Measurements from ENCODE around the gene PPP2R5D. TPM values are rescaled to one million over a fixed set of nuclear protein-coding genes. Genes with fewer than 3 reads are reported as not detected.
A peak's percentile ranks its signal among the peaks of the same experiment; 100 is the strongest.

PPP2R5D gene
- 10 to 100 TPM; 30.5 to 49.1 (median 40.1) TPM for total RNA-seq
- total RNA-seq (2013), result 30.1 TPM

- DNase-seq (peak; percentile 94 to 98), ATAC-seq (peak; percentile 91 to 98 (median 93))
- Histone ChIP-seq H3K27me3 (ENCODE audit: control insufficient read depth, insufficient read depth, low read length) (no peaks in the 10 kb centered on the region), H3K27ac (ENCODE audit: low read length) (peak within 1 kb of the TSS; percentile 76), H3K9me3 (ENCODE audit: control insufficient read depth, insufficient read depth, low read length) (no peaks in the 10 kb centered on the region), H3K4me1 (ENCODE audit: control insufficient read depth, insufficient read depth, low read length) (peaks cover 36% of the 10 kb centered on the region), H3K4me3 (ENCODE audit: low read length) (peak within 1 kb of the TSS; percentile 75), H3K36me3 (ENCODE audit: control insufficient read depth, insufficient read depth, low read length) (peaks cover 4% of the 10 kb centered on the region)
- H3K27me3 Mint-ChIP-seq (ENCODE audit: low read depth in 2 of 2), result no peaks in the 10 kb centered on the region
- peak within 1 kb of the TSS; percentile 94 to 95 for H3K27ac Mint-ChIP-seq
- peaks cover 48 to 52% of the 10 kb centered on the region in 2 donors for H3K4me1 Mint-ChIP-seq
- H3K4me3 Mint-ChIP-seq, result peak within 1 kb of the TSS; percentile 95
- H3K36me3 Mint-ChIP-seq, result no peaks in the 10 kb centered on the region
- intact Hi-C loops (cut with micrococcal nuclease), result loop anchor here (1.0 kb wide), 3 partner anchors 30 to 55 kb away; partner anchors contain the start of genes CNPY3, KLHDC3 and RRP36
- no peaks in the 10 kb centered on the region for H3K9me3 Mint-ChIP-seq
- no peak for TF ChIP-seq CTCF (IDR thresholded peaks at IDR 0.05)
- WGBS (ENCODE audit: insufficient coverage), result under 1% methylated on average over 59 of the region's 59 CpGs
Measured at GRCh38 chr6:42984001-42984923, at the start of gene PPP2R5D. PPP2R5D (plus strand) TSS chr6:42984570; CDS start chr6:42984678, 108 bp downstream.

GRCh38 chr6:42935322-42935721 lies 49.0 kb upstream of the PPP2R5D start:
- H3K4me3 Mint-ChIP-seq, result no peak overlapping the region
- Histone ChIP-seq H3K9me3 (ENCODE audit: control insufficient read depth, insufficient read depth, low read length) (no peaks in the 10 kb centered on the region), H3K4me3 (ENCODE audit: low read length) (no peak overlapping the region), H3K27me3 (ENCODE audit: control insufficient read depth, insufficient read depth, low read length) (no peaks in the 10 kb centered on the region), H3K4me1 (ENCODE audit: control insufficient read depth, insufficient read depth, low read length) (peaks cover 37% of the 10 kb centered on the region), H3K27ac (ENCODE audit: low read length) (no peak overlapping the region), H3K36me3 (ENCODE audit: control insufficient read depth, insufficient read depth, low read length) (peaks cover 61% of the 10 kb centered on the region)
- DNase-seq, result no peak
- peaks cover 7% of the 10 kb centered on the region for H3K36me3 Mint-ChIP-seq
- peak overlapping the region; percentile 35 to 50 for H3K27ac Mint-ChIP-seq
- ATAC-seq, result no peak
- H3K27me3 Mint-ChIP-seq (ENCODE audit: low read depth in 2 of 2), result no peaks in the 10 kb centered on the region
- TF ChIP-seq CTCF (IDR thresholded peaks at IDR 0.05), result no peak
- peaks cover 33 to 47% of the 10 kb centered on the region in 2 donors for H3K4me1 Mint-ChIP-seq
- 70% methylated on average over 7 of the region's 7 CpGs for WGBS (ENCODE audit: insufficient coverage)
- H3K9me3 Mint-ChIP-seq, result no peaks in the 10 kb centered on the region
- intact Hi-C loops (cut with micrococcal nuclease), result no loop called here

GRCh38 chr6:42936398-42936797 lies 48.0 kb upstream of the PPP2R5D start:
- H3K36me3 ChIP-seq (ENCODE audit: control insufficient read depth, insufficient read depth, low read length), result peaks cover 69% of the 10 kb centered on the region
- H3K9me3 ChIP-seq (ENCODE audit: control insufficient read depth, insufficient read depth, low read length), result no peaks in the 10 kb centered on the region
- no peak overlapping the region for H3K27ac ChIP-seq (ENCODE audit: low read length)
- intact Hi-C loops (cut with micrococcal nuclease), result no loop called here
- H3K9me3 Mint-ChIP-seq, result no peaks in the 10 kb centered on the region
- no peaks in the 10 kb centered on the region for H3K27me3 Mint-ChIP-seq (ENCODE audit: low read depth in 2 of 2)
- no peak for TF ChIP-seq CTCF (IDR thresholded peaks at IDR 0.05)
- no peak for ATAC-seq
- H3K4me3 Mint-ChIP-seq, result no peak overlapping the region
- H3K4me1 ChIP-seq (ENCODE audit: control insufficient read depth, insufficient read depth, low read length), result peaks cover 27% of the 10 kb centered on the region
- no peak for DNase-seq
- H3K4me1 Mint-ChIP-seq, result peaks cover 23 to 37% of the 10 kb centered on the region in 2 donors
- H3K4me3 ChIP-seq (ENCODE audit: low read length), result no peak overlapping the region
- peak overlapping the region in 1 of 2 donors; percentile 10 for H3K27ac Mint-ChIP-seq
- 97% methylated on average over 11 of the region's 11 CpGs for WGBS (ENCODE audit: insufficient coverage)
- peaks cover 7% of the 10 kb centered on the region for H3K36me3 Mint-ChIP-seq
- no peaks in the 10 kb centered on the region for H3K27me3 ChIP-seq (ENCODE audit: control insufficient read depth, insufficient read depth, low read length)
